ENCODE data around the gene HOXD3. TPM values are rescaled to one million over a fixed set of nuclear protein-coding genes. Genes with fewer than 3 reads are reported as not detected.

HOXD3 gene
- total RNA-seq, 2 donors from 2014 or later: 9.0 to 10.9 TPM

DNA sequence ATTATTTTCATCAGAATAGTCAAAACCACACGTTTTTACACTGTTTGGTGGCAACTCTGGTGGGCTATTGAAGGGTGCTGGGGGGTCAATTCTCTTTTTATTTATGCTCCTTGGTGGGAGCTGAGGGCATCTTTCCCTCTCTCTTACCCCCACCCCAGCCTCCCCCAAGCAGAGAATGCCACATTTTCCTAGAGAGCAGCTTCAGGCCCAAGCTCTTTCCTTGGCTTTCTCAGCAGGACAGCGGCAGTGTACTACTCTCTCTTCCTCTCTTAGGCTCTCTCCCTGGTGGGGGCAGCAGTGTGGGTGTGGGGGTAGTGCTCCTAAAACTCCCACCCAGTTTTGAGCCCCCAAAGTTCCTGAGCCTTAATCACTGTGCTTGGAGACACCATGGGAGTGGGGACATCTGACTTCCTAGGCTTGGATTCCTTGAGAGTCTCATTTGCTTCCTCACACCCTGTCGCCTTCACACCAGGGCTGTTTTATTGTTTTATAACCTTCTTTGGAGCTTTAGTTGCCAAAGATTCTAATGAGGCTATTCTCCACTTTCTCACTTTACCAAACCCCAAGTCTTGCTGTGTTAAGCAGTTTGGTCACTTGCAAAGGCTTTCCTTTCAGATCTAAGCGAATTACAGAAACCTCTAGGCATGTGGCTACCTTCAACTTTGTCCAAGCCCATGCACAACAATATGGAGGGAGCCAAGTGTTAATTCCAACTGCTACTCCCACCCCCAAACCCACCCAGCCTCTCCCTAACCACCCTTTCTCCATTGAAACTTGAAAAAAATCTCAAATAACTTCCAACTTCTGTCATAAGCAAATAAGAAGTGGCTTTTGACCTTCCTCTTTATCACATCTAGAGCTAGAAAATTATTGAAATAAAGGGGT lies 11.8 kb upstream of the HOXD3 start:
- no peak for DNase-seq (ENCODE audit: low spot score)
- intact Hi-C loops (cut with DNase I): loop anchor here in 1 of 2 donors (10.0 kb wide), 1 partner anchor 409 kb away; no protein-coding TSS in a partner anchor

DNA sequence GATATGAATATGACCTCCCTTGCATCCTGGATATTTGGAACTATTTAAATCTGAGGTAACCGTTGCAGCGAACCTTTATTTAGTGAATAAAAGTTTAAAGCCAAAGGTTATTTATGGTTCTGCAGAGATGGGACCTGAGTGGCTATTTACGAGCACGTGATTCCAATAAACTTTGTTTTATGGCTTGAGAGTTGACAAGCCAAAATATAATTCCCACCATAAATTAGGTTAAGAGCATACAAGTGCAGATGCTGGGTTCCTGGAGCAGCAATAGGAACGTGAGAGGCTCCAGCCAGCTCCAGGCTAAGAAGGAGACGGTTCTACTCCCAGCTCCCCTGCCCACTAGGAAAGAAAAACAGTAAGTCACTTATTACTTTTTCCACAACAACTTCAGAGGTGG lies 11.0 kb upstream of the HOXD3 start:
- intact Hi-C loops (cut with DNase I): loop anchor here in 1 of 2 donors (10.0 kb wide), 1 partner anchor 409 kb away; no protein-coding TSS in a partner anchor

DNA sequence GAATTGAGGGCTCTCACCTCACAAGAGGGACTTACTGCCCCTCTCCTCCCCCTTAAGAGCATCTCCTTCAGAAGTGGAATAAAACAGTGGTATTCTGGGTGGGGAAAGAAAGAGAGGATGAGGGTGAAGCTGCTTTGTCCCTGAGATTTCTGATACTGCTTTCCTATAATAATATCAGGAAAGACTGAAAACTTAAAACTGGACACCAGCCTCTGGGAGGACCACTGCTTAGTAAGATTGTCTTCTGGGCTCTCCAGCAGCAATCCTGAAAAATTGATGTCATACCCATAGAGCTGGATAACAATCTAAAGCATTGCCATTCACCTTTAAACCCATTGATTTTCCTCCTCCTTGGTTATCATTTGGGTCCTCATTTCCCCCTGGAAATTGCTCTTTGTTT lies 10.5 kb upstream of the HOXD3 start:
- intact Hi-C loops (cut with DNase I): loop anchor here in 1 of 2 donors (10.0 kb wide), 1 partner anchor 408 kb away; no protein-coding TSS in a partner anchor
- DNase-seq (ENCODE audit: low spot score): no peak

More for the DNA sequence above, 11.0 kb upstream of the HOXD3 start:
- DNase-seq (ENCODE audit: low spot score): no peak

DNA sequence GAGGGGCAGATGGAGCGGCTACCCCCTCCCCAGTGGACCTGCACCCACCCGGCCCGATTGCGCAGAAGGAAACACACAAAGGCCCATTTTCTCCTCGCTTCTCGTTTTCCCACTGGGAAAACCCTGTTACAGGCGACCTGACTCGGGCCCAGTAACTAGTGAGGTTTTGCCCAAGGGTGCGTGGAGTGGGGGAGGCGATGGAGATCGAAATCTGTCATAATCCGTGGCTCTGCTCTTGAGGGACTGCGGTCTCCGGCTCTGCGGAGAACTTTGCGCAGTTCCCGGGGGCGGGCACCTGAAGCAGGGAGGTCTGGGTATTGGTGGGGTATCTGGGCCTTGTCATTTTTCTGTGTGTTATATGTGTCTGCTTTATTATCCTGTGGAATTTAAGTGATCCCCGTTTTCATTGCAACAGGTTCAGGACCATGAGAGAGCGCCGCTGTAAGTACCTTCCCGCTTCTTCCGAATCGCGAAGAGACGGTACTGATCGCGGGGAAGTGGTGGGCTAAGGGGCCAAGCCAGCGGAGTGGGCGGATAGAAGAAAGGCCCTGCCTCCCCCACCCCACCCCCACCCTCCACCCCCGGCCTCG lies 9.8 kb upstream of the HOXD3 start:
- intact Hi-C loops (cut with DNase I): loop anchor here in 1 of 2 donors (10.0 kb wide), 1 partner anchor 407 kb away; no protein-coding TSS in a partner anchor
- no peak for DNase-seq (ENCODE audit: low spot score)

DNA sequence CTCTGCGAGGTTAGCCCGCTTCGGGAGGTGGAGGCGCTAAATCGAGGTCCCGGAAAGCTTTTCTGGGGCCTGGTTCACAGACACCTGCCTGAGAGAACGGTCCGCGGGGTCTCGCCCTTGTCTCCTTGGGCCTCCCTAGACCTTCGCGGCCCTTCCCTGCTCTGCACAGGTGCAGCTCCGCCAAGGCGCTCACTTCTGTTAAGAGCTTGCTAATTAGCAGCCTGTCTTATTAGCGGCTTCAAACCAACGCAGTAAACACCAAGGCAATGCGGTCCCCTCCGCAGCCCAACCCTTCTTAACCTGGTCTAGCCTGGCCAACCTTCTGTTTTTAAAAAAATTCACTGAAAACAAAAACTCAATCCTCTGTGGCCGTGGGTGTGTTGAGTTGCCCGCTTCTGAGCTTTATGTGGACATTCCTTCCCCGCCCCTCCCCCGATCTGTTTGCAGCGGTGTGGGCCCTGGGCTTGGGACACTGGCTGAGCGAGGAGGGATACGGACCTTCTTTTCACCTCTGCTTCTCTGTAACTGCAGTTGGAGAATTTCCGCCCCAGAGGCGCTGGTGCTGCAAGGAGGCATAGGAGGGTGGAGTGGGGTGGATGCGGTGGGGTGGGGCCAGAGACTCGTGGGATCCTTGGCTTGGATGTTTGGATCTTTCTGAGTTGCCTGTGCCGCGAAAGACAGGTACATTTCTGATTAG lies 9.2 kb upstream of the HOXD3 start:
- no peak for DNase-seq (ENCODE audit: low spot score)
- intact Hi-C loops (cut with DNase I): loop anchor here in 1 of 2 donors (10.0 kb wide), 1 partner anchor 407 kb away; no protein-coding TSS in a partner anchor

DNA sequence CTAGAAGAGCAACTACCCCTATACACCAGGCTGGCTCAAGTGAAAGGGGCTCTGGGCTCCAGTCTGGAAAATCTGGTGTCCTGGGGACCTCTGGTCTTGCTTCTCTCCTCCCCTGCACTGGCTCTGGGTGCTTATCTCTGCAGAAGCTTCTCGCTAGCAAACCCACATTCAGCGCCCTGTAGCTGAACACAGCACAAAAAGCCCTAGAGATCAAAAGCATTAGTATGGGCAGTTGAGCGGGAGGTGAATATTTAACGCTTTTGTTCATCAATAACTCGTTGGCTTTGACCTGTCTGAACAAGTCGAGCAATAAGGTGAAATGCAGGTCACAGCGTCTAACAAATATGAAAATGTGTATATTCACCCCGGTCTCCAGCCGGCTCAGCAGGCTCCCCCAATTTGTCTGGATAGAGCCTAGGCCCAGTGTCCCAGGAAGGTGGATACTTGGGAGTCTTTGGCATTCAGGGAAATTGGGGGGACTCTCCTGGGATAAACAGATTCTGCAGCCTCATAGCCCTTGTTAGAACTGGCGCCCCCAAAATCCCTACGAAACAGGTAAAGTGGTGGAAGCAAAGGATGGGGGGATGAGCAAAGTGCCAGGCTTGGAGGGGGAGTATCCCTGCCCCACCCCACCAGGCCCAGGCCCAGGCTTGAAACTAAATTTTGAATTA lies 8.2 kb upstream of the HOXD3 start:
- intact Hi-C loops (cut with DNase I): loop anchor here in 1 of 2 donors (10.0 kb wide), 1 partner anchor 406 kb away; no protein-coding TSS in a partner anchor
- no peak for DNase-seq (ENCODE audit: low spot score)

DNA sequence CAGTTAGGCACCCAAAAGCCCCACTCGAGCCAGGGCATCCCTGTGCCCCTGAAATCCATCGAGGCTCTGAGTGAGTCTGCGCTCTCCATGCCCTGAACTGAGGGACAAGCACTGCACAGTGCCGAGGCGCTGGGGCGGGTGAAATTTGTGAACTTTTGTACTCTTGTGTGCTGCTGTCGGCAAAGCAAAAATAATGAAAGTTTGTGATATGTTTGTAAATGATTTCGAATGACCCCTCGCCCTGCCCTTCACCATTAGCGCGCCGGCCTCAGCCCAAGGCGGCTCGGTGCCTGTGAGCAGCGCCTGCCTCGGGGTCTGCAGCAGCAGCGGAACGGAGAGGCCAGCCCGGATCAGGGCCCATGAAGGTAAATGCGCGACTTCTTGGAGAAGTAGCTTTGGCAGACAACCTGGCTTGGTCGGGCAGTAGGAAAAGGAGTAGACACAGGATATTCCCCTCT lies 7.6 kb upstream of the HOXD3 start:
- intact Hi-C loops (cut with DNase I): loop anchor here in 1 of 2 donors (10.0 kb wide), 1 partner anchor 405 kb away; no protein-coding TSS in a partner anchor
- DNase-seq (ENCODE audit: low spot score): no peak

DNA sequence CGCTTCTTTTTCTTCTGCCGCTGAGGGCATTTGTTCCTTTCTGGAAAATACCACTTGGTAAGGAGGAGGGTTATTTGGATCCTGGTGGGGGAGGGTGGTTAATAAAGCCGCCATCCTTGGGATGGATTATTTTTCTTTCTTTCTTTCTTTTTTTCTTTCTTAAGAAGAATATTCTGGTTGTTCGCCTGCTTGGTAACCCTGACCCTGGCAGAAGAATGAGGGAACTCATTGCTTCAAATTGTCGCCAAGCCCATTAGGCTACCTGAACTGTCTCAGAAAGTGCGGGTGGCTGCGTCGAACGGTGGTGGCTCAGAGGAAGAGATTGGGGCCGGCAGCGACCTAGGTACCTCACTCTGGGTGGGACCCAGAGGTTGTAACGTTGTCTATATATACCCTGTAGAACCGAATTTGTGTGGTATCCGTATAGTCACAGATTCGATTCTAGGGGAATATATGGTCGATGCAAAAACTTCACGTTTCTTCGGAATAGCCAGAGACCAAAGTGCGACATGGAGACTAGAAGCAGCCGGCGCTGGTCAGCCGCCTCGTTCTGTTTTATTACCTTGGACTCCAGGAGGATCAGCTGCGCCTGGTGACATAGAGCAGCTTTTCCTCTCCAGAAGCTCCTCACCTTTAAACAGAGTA lies 7.0 kb upstream of the HOXD3 start:
- intact Hi-C loops (cut with DNase I): loop anchor here in 1 of 2 donors (10.0 kb wide), 1 partner anchor 405 kb away; no protein-coding TSS in a partner anchor
- DNase-seq (ENCODE audit: low spot score): no peak

DNA sequence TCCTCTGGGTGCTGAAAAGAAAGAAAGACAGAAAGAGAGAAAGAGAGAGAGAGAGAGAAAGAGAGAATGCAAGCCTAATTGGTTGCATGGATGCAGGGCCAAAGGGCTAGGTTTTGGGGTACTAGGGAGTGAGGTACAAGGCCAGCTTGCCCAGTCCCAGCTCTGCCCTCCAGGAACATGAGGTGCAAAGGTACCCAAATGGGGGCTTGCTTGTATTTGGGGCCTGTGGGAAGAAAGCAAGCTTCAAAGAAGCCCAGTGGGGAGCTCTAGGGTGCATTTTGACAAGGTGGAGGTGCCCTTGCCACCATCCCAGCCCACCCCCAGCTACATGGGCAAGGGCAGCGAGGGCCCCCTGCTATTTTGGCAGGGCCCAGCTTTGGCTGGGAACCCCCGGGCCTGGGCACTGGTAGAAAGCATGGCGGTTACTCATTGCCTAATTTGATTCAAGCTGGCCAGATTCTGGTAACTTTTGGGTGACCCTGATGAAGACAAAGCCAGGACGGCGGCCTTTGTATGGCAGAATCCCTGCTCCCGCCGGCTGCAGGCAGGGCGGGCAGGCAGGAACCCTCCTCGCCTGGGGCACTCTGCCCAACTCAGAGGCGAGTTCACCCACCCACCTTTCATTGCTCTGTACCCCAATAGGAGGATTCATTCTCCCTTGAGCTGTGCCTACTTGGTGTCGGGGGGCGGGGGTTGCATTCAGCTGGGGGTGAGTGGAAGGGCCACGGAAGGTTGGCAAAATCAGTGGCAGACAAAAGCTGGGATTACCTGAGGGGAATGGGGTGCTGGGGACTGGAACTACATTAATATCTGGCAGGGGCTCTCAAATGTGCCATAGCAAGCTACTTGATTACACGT lies 6.3 kb upstream of the HOXD3 start:
- no peak for DNase-seq (ENCODE audit: low spot score)
- intact Hi-C loops (cut with DNase I): no loop called here

DNA sequence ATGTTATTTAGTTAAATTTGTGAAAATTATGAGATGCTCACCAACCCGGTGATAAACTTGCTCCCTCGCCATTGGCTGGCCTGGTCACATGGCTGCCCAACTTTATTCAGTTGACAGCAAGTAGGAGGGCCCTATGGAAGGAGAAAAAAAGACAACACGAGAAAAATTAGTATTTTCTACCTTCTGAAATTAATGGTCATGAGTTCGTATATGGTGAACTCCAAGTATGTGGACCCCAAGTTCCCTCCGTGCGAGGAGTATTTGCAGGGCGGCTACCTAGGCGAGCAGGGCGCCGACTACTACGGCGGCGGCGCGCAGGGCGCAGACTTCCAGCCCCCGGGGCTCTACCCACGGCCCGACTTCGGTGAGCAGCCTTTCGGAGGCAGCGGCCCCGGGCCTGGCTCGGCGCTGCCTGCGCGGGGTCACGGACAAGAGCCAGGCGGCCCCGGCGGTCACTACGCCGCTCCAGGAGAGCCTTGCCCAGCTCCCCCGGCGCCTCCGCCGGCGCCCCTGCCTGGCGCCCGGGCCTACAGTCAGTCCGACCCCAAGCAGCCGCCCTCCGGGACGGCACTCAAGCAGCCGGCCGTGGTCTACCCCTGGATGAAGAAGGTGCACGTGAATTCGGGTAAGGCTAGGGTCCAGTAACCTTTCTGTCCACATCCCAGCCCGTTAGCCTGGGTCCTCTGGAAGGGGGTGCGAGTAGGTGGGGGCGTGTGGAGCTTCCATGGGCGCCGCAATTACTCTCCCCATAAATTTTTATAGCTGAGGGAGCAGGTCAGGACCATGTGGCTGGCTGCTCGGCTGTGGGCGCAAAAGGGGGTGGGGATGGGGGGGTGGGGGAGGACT lies 5.4 kb upstream of the HOXD3 start, which contains the start of gene HOXD4:
Gene HOXD4, plus strand, starts transcription at position 109 of the 846 bp plus-strand sequence. Its CDS starts 84 bp downstream, at position 193.
- DNase-seq (ENCODE audit: low spot score): no peak
- intact Hi-C loops (cut with DNase I): no loop called here

DNA sequence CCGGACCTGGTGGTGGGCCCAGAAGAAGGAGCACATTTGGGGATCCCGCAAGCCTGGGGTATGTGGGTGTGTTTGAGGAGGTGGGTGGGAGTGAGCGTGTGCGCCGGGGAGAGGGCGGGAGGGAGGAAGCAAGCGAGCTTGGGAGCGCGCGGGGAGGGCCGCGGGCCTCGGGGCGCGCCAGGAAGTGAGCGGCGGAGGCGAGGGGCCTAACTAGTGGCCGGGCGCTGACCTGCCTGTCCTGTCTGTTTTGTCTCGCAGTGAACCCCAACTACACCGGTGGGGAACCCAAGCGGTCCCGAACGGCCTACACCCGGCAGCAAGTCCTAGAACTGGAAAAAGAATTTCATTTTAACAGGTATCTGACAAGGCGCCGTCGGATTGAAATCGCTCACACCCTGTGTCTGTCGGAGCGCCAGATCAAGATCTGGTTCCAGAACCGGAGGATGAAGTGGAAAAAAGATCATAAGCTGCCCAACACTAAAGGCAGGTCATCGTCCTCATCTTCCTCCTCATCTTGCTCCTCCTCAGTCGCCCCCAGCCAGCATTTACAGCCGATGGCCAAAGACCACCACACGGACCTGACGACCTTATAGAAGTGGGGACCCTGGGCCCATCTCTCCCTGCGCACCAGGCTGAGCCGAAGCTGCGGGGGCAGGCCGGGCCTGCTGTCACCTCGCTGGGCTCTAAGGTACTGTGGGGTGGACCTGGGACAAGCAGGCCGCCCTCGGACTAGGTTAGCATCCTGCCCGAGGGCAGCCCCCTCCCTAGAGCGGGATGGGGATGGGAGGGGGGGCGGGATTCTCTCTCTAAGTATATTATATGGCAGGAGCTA lies 4.5 kb upstream of the HOXD3 start:
- intact Hi-C loops (cut with DNase I): no loop called here
- no peak for DNase-seq (ENCODE audit: low spot score)

DNA sequence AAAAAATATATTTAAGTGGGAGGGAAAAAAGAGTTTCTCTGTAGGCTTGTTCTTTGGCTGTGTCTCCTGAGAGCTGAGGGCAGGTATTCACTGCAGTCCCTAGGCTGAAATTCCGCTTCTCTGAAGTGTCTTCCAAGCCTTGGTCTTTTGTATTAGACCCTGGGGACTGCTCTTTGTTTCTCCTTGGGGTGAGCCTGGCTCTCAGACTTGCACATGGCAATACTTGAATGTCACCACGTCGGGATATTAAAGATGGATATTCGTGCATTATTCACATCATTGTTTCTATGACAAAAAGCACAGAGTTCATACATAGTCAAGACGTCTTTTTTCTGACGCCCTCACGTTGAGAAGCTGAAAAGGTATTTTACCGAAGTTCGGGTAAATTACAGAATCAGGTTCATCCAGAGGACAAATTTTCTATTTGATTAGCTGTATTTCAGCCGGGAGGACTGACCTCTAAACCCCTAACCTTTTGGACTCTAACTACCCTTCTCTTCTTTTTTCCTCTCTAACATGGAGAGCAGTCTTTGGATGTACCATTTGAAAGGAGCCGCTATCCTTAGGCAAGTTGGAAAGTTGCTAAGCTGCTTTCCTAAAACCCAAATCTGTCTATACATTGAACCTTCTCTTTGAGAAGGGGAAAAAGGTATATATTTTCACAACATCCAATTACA lies 2.4 kb upstream of the HOXD3 start:
- no peak for DNase-seq (ENCODE audit: low spot score)
- intact Hi-C loops (cut with DNase I): no loop called here

DNA sequence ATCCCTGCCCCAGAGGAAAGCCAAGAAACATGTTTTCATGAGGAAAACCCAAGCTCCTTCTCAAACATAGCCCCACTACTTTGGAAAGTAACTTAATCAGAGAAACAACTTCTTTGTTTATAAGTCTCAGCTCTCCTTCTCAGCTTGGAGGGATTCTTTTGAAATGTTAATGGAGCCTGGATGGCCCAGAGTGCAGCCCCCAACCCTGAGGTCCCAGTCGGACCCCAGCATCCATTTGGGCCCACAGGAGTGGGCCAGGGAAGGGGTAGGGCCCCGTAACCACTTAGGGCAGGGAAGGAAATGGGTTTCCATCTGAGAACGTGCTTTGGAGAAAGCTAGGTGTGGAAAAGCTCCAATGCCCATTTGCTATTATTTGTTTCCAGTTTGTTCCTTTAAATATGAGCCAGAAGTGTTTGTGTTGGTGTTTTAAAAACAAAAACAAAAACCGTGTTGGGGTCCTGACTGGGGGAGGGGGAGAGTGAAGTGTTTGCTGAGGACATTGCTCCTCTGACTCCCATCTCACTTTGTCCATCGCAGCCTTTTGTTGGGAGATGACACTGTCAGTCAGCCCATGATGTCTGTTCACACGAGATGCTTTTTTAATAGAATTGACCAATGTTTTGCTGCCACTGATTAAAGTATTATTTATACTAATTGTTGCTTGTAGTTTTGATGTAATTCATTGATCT lies 1.6 kb upstream of the HOXD3 start:
- intact Hi-C loops (cut with DNase I): no loop called here
- DNase-seq (ENCODE audit: low spot score): no peak

DNA sequence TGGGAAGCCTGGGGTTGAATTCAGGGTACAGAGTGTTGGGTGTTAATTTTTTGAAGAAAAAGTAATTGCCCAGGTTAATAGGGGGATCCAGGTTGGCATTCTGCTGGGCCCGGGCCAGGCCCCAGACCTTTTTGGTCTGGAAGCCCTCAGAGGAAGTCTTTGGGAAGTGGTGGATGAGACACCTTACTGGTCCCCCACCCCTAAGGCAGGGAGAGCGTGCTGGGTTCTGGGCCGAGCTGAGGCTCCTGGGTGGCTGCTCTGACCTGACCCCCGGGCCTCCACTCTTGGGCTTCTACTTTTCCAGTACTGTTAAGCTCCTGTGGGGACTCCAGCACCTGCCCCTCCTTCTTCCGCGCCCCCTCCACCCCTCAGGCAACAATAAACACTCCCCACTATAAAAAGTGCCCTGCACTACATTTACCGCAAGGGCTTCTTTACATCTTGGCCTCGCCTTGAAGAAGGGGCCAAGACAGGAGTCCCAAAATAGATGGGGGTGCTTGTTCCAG lies 753 bp upstream of the HOXD3 start:
- intact Hi-C loops (cut with DNase I): no loop called here
- DNase-seq (ENCODE audit: low spot score): no peak
